Brain pericyte (primary cell): Measurements from ENCODE around the gene OMA1.
A peak's percentile ranks its signal among the peaks of the same experiment; 100 is the strongest.
"Not testable (repeated sequence)": the region's sequence is repeated elsewhere in the genome, so short reads cannot be mapped to it uniquely, and the experiment has no call there.

Experiments
- DNase-seq: peaks from one replicate; pipeline ENCODE4 v3.0.0-alpha.2; 2012; ENCODE audit warnings: low read depth, low spot score

The OMA1 gene

DNA sequence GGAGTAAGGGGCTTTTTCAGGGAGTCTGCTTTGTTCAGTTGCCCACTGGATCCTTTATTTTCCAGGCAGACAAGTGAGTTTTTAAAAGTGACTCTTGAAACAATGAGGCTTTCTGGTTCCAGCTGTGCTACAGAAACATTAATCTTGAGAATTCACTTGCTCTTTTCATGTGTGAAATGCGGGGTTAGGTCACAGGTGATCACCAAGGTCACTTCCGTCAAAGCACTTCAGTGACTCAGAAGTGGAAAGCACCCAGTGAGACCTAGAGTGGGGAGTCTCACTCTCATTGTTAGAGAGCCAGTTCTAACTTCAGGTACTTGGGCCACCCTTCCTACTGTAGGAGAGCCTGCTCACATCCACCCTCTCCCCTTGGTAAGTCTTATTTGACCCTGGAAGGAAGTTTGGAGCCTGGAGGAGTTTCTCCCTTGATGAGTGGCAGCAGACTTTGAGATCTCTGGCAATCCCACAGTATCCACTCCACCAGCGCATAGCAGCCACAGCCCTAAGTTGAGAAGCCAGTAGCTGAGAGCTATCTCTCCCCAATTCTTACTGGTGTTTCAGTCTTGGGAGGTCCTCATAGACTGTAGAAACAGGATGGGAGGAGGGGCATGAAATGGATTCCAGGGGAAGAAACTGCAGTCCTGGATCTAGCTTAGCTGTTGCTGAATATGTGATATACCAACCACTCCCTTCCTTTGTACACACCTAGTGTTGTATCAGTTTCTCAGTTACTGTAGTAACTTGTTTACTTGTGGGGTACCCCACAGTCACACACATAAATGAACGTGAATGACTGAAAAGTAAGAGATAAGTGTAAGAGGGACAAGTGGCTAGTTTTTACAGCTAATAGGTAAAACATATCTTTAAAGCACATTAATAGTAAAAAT lies 27.4 kb upstream of the OMA1 start:
- no peak for DNase-seq

- no peak for DNase-seq
These were observed 26.6 kb upstream of the OMA1 start for GRCh38 chr1:58573138-58573537.

DNA sequence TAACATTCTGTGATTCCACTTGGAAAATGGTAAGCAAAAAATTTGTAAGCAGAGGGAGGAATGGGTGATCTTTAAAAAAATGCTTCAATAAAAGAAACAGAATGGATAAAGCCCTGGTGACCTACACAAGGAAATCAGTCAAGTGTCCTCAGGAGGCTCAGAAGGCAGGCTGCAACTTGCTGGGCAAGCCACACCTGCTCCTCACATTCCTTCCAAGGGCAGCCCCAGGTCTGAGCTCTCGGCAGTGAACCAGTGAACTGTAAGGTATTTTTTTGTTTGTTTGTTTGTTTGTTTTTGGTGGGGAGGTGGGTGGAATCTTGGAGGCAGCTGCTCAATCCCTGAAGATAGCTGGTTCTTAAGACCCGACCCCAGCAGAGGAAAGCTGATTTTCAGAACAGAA lies 26.2 kb upstream of the OMA1 start:
- DNase-seq: no peak

DNA sequence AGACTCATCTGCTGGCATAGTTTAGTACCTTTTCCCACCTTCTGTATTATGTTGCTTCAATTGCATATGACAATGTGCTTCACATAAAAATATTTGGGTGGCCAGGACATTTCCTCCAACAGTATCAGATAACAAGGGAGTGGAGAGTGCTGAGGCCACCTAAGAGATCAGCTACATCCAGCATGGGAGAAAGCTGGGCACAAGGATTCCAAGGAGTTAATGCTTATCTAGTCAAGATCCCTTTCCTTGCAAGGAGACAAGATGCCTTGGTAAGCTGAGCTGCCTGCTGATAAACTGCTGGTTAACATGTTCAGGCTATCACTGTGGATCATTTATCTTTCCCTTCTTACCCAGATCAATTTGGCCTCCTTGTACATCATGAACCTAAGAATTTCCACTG lies 25.1 kb upstream of the OMA1 start:
- DNase-seq: no peak

GRCh38 chr1:58570817-58571216 lies 24.3 kb upstream of the OMA1 start:
- DNase-seq: no peak

DNA sequence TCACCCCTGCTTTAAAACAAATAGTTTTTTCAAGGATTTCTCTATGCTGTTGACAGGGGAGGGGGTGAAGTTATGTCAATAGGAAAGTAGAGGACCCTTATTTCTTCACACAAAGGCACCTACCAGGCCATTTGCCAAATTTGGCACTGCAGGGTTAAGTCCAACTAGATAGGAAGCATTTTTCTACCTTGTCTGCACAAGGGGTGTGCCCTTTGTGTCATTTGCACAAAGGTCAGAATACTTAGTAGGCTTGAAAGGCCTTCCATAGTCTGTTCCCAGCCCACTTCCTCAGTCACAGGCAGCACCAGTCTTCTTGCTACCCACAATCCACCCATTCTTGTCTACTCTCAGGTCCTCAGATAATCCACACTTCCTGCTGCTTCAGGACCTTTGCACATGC lies 23.6 kb upstream of the OMA1 start:
- no peak for DNase-seq

- no peak for DNase-seq
These were observed 22.4 kb upstream of the OMA1 start for GRCh38 chr1:58568911-58569310.

DNA sequence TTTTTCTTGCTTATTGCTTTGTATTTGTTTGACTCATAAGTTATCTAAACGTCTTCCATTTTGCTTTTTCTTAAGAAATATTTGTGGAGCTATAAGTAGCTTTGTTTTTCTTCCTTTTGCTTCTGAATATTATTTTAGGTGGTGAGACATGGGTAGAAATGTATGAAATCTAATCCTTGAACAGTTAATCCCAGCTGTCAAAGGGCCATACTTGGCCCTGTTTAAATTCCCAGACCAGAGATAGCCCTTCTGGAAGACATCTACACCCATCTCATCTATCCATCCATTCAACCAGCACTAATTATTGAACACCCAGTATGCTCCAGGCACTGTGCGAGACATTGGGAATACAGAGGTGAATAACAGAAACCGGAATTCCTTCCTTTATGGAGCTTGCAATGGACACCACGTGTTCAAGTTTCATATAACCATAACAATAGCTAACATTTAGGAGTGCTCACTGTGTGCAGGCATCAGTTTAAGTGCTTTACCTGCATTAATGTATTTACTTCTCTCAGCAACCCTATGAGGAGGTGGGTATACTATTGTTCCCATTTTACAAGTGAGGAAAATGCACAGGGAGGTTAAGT lies 21.8 kb upstream of the OMA1 start:
- DNase-seq: no peak

DNA sequence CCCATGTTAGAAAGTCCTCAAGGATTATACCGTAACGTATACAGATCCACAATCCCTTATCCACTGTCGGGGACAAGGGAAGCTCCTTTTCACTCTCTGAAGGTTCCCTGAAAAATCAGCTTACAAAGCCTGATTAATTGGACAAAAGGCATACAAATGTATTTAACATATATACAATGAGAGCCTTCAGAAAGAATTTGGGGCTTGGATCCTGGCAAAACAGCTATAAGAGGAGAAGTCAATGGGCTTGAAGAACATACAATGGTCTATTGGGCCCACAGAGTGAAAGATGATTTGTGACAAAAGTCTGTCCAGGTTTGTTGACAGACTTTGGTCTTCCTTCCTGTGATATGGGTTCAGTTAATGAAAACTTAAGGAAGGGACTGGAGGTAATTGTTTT lies 19.8 kb upstream of the OMA1 start:
- DNase-seq: no peak

GRCh38 chr1:58563715-58564114 lies 17.2 kb upstream of the OMA1 start:
- not testable (repeated sequence) for DNase-seq

GRCh38 chr1:58561633-58562032 lies 15.1 kb upstream of the OMA1 start:
- DNase-seq: no peak

DNA sequence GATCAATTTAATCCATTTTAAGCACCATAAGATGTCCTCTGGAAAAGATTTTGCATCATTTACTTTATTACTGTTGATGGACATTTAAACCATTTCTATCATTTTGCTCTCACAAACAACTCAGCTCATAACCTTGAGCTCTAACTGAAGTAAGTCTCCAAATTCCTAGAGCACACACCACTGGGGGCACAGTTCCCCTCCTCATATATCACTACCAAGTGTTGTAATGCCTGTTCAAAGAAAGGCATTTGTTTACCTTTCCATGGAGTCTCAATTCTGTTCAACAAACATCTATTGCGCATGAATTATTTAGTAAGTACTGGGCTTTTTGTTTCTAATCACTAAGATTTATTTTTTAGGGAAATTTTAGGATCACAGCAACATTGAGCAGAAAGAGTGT lies 8.9 kb upstream of the OMA1 start:
- DNase-seq: no peak

- no peak for DNase-seq
These were observed 4.9 kb upstream of the OMA1 start for GRCh38 chr1:58551186-58552140.

GRCh38 chr1:58549291-58549690 lies 2.8 kb upstream of the OMA1 start:
- DNase-seq: not testable (repeated sequence)

DNA sequence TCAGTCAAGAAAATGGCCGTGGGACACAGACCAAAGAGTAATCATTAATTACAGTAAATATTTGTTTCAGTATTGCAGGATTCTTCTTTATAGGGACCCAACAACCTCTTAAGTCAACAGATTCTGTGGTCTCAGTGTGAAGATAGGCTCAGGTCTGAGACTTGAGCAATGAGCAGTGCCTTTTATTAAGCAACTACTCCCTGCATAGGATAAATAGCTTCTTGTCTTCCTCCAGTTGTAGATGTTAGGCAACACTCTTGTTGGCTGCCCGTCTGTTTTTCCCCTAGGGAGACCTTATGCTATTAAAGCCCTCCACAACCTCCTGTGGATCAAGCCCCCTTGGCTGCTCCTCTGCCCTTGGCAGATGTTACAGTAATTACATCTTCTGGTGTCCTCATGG lies 1.8 kb upstream of the OMA1 start:
- DNase-seq: no peak

DNA sequence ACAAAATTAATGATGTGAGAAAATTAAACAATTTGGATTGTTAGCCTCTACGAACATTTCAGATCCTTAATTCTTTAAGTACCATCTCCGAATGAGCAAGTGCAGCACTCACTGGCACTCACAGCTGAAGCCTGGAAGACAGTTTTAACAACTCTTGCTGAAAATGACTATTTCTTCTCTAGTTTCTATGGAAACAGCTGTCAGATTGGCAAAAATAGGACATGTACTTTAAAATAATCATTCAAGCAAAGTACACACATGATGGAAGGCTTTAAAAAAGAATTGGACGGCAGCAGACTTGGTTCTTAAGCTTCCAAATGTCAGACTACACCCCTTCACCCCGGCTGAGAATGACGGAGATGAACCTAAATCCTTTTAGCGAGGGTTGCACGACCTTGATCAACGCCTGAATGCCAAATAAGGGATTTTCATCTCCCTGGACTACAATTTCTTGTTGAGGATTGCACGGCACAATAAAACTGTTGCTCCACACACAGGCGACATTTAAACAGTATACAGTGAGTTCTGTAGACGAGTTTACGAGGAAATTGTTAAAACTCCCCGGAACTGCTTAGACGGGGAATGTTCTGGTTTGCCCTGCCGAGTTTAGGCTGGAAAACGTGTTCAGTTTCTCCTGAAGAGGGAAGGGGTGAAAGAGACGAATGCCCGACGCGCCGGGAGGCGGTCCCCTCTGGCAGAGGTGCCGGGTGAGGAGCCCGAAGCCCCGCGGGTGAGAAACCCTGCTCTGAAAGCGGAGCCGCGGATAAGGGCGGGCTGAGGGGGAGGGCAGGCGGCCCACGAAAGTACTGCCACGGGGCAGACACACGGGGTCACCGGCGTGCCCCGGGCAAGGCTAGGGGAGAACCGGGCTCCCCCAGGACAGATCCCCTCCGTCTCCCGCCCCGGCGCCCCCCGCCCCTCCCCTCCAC lies 671 bp downstream of the OMA1 start:
- peak; percentile 16 for DNase-seq

DNA sequence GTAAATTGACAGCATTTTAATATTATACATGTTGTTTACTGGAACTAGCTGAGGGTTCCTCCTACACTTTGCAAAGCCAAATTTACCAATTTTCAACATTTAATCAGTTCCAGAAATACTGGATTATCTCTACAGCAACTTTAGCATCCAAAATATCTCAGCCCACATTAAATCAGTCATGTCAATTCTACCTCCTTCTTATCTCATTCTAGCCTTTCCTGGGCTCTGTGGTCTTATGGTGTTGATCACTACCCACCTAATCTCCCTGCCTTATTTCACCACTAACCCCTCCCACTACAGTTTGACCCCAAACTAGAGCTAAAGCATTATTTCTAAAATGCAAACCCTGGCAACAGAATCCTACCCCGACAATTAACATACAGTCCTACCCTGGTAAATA lies 3.3 kb downstream of the OMA1 start:
- no peak for DNase-seq

DNA sequence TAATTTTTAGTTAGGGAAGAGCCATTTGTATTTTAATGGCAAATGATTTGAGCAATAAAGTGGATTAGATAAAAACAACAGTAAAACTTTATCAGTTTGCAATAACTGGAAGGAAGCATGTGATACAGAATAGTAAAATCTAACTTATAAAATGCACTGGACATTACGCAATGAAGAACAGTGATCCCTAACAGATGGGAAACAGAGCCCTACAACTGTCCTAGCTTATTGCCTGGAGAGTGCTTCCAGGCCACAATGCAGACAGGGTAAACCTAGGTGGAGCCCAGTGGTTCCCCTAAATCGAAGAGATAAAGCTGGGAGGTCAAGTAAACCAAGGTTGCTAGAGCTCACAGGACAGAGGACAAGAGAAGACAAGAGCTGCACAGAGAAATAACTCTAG lies 7.0 kb downstream of the OMA1 start:
- no peak for DNase-seq

GRCh38 chr1:58538821-58539220 lies 7.7 kb downstream of the OMA1 start:
- DNase-seq: no peak

DNA sequence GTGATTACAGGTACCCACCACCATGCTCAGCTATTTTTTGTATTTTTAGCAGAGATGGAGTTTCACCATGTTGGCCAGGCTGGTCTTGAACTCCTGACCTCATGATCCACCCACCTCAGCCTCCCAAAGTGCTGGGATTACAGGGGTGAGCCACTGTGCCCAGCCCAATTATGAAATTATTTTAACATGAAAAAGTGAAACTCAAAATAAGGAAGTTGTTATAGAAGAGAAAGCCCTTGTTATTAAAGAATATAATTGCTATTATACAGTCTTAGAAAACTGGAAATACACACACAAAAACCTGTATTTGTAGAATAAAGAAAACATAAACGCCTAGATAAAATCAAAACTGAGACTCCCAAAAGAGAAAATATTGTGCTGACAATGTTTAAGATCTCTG lies 14.7 kb downstream of the OMA1 start:
- not testable (repeated sequence) for DNase-seq

DNA sequence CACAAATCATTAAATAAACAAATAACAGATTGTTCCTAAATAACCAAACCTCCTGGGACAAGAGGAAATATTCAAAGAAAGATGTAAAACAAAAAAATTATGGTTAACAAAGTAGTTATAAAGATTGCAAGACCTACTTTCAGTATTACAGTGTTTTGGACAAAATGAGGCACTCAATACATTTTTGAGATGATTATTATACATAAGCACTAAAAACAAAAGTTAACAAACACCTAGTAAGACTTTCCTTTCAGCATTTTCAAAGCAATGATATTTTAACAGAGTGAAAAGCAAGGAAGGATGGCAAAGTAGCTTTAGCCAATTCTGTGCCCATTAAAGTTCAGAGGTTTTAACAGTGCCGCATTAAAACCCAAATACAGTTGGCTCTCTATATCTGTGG lies 17.2 kb downstream of the OMA1 start:
- no peak for DNase-seq
